Stimulated activated CD4-positive, alpha-beta T cell treated with anti-CD3 and anti-CD28 coated beads, TNF-alpha, amount 100 ng/mL, for 1 hour (primary cell): Measurements from ENCODE around the gene NUP37.

Source experiments
- DNase-seq, 3 donors: peaks; one replicate each; pipeline ENCODE4 v3.0.0-alpha.2; 2020; ENCODE audit warnings: low read depth in 3 of 3, low spot score in 1 of 3

The NUP37 gene

GRCh38 chr12:102031852-102032251 lies 88.1 kb downstream of the NUP37 start:
- DNase-seq, result no peak

DNA sequence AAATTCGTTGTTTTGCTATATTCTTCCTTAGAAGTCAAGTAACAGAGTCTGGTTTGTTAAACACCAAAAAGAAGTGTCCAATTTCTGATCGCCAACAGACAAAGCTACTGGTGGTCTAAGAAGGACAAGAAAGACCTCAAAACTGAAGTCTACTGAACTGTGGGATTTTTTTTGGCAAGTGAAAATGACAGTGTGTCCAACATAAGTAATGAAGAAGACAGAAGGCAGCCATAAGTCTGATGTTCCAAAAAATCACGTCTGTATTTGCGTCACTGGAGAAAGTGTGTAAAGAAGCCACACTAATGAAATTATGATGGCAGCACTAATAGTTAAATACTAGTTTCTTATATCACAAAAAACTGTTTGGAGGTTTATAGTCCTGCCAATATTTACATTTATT lies 90.8 kb downstream of the NUP37 start:
- no peak for DNase-seq

- DNase-seq, result no peak
These were observed 93.2 kb downstream of the NUP37 start for GRCh38 chr12:102026728-102027127.

DNA sequence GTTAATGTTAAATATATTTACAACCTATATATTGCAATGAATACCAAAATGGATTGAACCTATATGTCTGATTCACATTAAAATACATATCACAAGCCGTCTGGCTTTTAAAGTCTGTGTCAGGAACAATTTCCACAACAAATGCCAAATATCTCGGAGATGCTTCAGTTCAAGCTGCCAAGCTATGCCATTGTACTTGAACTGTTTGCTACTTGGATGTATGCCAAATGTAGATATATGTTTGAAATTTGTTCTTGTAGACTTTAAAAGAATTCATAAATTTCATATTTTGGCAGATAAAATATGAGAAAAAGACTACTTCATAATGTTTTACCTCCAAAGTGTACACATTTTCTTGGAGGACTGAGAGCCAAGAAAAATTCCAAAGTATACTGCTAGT lies 95.1 kb downstream of the NUP37 start:
- no peak for DNase-seq

DNA sequence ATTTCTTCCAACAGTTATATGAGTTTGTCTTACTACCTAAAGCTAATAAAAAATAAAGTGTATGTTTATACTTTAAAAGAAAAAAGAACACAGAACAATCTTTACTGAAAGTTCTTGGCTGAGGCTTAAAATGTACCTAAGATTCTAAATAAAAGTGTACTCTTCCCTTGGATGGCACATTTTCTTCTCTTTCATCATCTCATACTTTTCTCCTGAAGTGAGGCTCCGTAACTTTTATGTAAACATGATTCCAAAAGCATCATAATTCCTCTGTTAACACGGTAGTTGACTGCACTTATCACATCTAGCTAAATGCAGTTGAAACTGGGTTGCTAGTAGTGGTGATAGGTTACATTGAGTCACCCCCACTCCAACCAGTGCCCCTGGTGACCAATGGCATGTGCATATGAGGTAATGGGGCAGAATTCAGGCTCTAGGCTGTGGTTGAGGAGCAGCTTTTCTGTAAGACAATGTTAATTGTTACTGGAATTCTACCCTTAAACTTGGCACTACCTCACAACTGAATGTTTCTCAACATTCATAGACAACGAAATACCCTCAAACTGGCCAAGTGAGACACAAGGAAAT lies 96.5 kb downstream of the NUP37 start:
- DNase-seq, result no peak
